ENCODE results near the gene RIC8A.

RIC8A gene

DNA sequence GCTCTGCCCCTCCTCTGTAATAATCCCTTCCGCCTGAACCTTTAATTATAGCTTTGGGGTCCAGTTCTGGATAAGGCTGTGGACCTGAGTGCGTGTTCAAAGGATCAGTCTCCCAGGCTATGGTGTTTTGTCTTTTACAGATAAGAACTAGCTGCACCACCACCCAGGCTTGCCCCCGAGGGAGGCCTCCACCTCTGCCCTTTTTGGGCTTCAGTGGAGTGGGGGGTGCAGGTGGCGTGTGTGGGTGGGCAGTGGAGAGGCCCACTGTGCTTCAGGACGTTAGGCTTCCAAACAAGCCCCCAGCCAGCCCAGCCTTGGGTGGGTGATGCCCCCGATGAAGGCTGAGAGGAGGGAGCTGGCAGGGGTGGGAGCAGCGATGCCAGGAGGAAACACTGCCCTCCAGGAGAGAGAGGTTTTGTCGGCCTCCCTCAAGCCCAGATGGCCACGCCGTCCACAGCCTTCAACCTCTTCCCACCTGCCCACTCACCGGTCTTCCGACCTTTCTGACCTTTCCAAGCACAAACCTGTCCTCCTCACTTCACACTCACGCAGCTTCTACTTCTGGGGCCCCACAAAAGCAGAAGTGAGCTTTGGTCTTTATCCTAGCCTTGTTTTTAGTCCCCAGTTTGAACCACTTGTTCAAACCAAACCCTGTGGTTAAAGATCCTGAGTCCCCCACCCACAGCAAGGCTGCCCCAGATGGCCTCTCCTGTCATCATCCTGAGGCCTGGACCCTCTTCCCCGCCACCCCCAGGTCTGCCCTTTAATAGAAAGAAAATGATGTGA is 49.6 kb downstream of the RIC8A start:
- TF ChIP-seq CEBPB (IDR thresholded peaks at IDR 0.05): no peak
- TF ChIP-seq, protein P1, sequence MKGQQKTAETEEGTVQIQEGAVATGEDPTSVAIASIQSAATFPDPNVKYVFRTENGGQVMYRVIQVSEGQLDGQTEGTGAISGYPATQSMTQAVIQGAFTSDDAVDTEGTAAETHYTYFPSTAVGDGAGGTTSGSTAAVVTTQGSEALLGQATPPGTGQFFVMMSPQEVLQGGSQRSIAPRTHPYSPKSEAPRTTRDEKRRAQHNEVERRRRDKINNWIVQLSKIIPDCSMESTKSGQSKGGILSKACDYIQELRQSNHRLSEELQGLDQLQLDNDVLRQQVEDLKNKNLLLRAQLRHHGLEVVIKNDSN (IDR thresholded peaks at IDR 0.05): no peak
- TF ChIP-seq RAD21 (IDR thresholded peaks at IDR 0.05; ENCODE audit: low read depth): no peak
- TF ChIP-seq TCF12 (IDR thresholded peaks at IDR 0.05; ENCODE audit: low read depth): no peak
- no peak for TF ChIP-seq FOXM1 (IDR thresholded peaks at IDR 0.05; ENCODE audit: borderline replicate concordance, low read depth)
- TF ChIP-seq, protein P2, sequence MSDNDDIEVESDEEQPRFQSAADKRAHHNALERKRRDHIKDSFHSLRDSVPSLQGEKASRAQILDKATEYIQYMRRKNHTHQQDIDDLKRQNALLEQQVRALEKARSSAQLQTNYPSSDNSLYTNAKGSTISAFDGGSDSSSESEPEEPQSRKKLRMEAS (IDR thresholded peaks at IDR 0.05): no peak
- no peak for TF ChIP-seq YY1 (IDR thresholded peaks at IDR 0.05; ENCODE audit: low read depth)
- TF ChIP-seq EP300 (IDR thresholded peaks at IDR 0.05; ENCODE audit: borderline replicate concordance): no peak
- no peak for TF ChIP-seq TEAD4 (IDR thresholded peaks at IDR 0.05)
- TF ChIP-seq, protein P3, sequence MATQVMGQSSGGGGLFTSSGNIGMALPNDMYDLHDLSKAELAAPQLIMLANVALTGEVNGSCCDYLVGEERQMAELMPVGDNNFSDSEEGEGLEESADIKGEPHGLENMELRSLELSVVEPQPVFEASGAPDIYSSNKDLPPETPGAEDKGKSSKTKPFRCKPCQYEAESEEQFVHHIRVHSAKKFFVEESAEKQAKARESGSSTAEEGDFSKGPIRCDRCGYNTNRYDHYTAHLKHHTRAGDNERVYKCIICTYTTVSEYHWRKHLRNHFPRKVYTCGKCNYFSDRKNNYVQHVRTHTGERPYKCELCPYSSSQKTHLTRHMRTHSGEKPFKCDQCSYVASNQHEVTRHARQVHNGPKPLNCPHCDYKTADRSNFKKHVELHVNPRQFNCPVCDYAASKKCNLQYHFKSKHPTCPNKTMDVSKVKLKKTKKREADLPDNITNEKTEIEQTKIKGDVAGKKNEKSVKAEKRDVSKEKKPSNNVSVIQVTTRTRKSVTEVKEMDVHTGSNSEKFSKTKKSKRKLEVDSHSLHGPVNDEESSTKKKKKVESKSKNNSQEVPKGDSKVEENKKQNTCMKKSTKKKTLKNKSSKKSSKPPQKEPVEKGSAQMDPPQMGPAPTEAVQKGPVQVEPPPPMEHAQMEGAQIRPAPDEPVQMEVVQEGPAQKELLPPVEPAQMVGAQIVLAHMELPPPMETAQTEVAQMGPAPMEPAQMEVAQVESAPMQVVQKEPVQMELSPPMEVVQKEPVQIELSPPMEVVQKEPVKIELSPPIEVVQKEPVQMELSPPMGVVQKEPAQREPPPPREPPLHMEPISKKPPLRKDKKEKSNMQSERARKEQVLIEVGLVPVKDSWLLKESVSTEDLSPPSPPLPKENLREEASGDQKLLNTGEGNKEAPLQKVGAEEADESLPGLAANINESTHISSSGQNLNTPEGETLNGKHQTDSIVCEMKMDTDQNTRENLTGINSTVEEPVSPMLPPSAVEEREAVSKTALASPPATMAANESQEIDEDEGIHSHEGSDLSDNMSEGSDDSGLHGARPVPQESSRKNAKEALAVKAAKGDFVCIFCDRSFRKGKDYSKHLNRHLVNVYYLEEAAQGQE (IDR thresholded peaks at IDR 0.05; ENCODE audit: low read depth): no peak
- no peak for TF ChIP-seq TAF1 (IDR thresholded peaks at IDR 0.05; ENCODE audit: low read depth)
- TF ChIP-seq CREB1 (IDR thresholded peaks at IDR 0.05; ENCODE audit: low read depth): no peak

DNA sequence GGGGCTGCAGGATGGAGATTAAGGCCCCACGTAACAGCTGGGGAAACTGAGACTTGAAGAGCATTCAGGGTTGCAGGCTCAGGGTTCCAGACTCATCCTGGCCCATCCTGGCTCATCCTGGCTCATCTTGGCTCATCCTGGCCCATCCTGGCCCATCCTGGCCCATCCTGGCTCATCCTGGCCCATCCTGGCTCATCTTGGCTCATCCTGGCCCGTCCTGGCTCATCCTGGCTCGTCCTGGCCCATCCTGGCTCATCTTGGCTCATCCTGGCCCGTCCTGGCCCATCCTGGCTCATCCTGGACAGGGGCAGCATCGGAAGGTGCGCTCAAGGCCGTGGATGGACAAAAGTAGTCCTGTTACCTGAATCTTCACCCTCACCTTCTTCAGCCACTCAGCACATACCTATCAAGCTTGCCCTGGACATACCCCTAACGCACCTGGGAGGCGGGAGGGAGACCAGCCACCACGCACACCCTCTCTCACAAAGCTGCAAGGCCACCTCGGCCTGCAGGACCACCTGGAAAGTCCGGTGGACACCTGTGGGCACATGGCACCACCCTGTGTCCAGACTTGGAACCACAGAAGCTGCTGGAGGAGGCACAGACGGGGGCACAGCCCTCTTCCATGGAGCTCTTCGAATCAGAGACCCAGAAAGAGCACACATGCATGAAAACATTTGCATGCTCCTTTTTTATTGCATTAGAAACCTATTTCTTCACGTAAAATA is 50.4 kb downstream of the RIC8A start:
- peak; percentile 52 for TF ChIP-seq RAD21 (IDR thresholded peaks at IDR 0.05; ENCODE audit: low read depth)
- no peak for TF ChIP-seq TAF1 (IDR thresholded peaks at IDR 0.05; ENCODE audit: low read depth)
- TF ChIP-seq NFIC (IDR thresholded peaks at IDR 0.05): no peak

DNA sequence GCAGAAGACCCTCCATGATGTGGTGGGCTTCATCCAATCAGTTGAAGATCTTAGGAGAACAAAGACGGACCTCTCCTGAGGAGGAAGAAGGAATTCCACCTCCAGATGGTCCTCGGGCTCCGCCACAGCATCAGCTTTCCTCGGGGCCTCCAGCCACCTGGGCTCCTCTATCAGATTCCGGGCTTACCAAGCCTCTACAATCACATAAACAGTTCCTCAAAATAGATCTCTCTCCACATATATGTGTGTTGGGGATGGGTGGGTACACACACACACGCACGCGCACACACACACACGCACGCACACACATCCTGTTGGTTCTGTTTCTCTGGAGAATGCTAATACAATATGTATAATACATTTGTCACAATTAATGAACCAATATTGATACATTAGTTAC is 51.9 kb downstream of the RIC8A start:
- TF ChIP-seq RAD21 (IDR thresholded peaks at IDR 0.05; ENCODE audit: low read depth): no peak
- no peak for TF ChIP-seq TCF12 (IDR thresholded peaks at IDR 0.05; ENCODE audit: low read depth)
- no peak for TF ChIP-seq TAF1 (IDR thresholded peaks at IDR 0.05; ENCODE audit: low read depth)
- TF ChIP-seq, protein P2 (IDR thresholded peaks at IDR 0.05): no peak

DNA sequence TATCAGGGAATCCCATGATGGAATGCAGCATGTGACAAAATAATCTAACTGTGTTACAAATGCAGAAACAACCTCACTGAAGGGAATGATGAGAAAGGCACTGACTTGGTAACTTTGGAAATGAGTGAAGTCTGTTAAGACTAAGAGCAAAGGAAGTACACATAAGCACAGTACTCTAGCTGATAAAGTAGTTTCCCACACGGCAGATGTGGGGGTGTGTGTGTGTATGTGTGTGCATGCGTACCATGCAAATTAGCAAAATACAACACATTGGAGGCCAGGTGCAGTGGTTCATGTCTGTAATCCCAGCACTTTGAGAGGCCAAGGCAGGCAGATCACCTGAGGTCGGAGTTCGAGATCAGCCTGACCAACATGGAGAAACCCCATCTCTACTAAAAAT is 54.1 kb downstream of the RIC8A start:
- TF ChIP-seq NFIC (IDR thresholded peaks at IDR 0.05): no peak
- TF ChIP-seq, protein P2 (IDR thresholded peaks at IDR 0.05): no peak
- TF ChIP-seq, protein P1 (IDR thresholded peaks at IDR 0.05): no peak
- TF ChIP-seq RAD21 (IDR thresholded peaks at IDR 0.05; ENCODE audit: low read depth): no peak
- no peak for TF ChIP-seq CREB1 (IDR thresholded peaks at IDR 0.05; ENCODE audit: low read depth)

Data from Ishikawa (cell line).